AG20443 (cell line): ENCODE data around the gene PRSS21.

Experiments used
- DNase-seq: peaks from one replicate; pipeline ENCODE4 v3.0.0; 2012; ENCODE audit warnings: low spot score, mixed read lengths

PRSS21 gene

GRCh38 chr16:2806286-2806685 is 10.8 kb upstream of the PRSS21 start:
- no peak for DNase-seq

GRCh38 chr16:2808181-2808580 is 8.9 kb upstream of the PRSS21 start:
- no peak for DNase-seq

DNA sequence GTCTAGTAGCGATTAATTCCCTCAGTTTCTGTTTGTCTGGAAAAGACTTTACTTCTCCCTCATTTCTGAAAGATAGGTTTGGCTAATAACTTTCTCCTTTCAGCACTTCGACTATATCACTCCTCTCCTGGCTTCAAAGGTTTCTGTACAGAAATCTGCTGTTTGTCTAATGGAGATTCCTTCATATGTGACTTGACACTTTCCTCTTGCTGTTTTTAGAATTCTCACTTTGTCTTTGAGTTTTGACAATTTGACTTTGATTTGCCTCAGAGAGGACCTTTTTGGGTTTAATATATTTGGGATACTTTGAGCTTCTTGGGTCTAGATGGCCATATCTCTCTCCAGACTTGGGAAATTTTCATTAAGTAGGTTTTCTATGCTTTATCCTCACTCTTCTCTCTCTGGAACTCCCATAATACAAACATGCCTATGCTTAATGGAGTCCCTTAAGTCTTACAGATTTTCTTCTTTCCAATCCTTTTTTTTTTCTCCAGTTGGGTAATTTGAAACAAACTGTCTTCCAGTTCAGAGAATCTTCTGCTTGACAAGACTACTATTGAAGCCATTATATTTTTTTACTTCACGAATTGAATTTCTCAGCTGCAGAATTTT is 7.8 kb upstream of the PRSS21 start:
- DNase-seq = no peak

DNA sequence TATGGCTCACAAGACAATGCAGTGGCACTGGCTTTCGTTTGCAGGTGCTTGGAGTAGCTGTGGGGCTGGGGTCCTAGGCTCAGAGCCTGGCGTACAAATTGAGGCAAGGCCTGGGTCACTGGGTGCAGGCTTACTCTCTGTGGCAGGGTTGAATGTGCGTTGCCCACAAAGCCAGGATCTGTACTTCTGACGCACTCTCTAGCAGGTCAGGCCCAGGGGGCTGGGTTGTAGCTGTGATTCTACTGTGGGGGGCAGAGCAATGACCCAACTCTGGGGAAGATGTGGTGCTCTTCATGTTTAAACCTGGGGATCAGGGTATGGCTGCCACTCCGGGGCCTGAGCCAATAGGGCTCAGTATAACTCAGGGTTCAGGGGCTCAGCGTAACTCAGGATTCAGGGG is 6.4 kb upstream of the PRSS21 start:
- DNase-seq = no peak

- no peak for DNase-seq
These were observed 5.2 kb upstream of the PRSS21 start for GRCh38 chr16:2811703-2812471.

- no peak for DNase-seq
These were observed 3.2 kb upstream of the PRSS21 start for GRCh38 chr16:2813771-2814221.

GRCh38 chr16:2814551-2815298 is 2.3 kb upstream of the PRSS21 start:
- no peak for DNase-seq

- DNase-seq = no peak
These were observed 1.7 kb upstream of the PRSS21 start for GRCh38 chr16:2815299-2815771.

- no peak for DNase-seq
These were observed 569 bp downstream of the PRSS21 start for GRCh38 chr16:2817340-2818271.

GRCh38 chr16:2818272-2818876 is 1.3 kb downstream of the PRSS21 start:
- no peak for DNase-seq

GRCh38 chr16:2819179-2819938 is 2.3 kb downstream of the PRSS21 start:
- no peak for DNase-seq

GRCh38 chr16:2819939-2820835 is 3.1 kb downstream of the PRSS21 start:
- DNase-seq = no peak

DNA sequence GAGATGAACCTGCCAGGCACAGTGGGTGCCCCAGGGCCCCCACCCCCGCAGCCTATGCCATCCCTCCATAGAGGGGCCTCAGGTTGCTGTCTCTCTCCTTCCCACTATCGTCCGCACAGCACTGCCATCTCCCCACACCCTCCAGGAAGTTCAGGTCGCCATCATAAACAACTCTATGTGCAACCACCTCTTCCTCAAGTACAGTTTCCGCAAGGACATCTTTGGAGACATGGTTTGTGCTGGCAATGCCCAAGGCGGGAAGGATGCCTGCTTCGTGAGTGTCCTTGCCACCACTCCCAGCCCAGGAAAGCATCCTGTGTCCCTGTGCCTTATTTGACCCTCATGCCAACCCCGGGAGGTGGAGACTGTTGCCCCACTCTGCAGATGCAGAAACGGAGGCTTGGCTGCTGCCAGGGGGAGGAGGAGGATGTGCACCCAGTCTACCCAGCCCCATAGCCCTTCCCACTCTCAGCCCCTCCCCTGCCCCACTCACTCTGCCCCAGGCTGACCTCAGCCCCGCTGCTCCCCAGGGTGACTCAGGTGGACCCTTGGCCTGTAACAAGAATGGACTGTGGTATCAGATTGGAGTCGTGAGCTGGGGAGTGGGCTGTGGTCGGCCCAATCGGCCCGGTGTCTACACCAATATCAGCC is 3.9 kb downstream of the PRSS21 start:
- DNase-seq = no peak

GRCh38 chr16:2821487-2822157 is 4.6 kb downstream of the PRSS21 start:
- peak; percentile 35 for DNase-seq

DNA sequence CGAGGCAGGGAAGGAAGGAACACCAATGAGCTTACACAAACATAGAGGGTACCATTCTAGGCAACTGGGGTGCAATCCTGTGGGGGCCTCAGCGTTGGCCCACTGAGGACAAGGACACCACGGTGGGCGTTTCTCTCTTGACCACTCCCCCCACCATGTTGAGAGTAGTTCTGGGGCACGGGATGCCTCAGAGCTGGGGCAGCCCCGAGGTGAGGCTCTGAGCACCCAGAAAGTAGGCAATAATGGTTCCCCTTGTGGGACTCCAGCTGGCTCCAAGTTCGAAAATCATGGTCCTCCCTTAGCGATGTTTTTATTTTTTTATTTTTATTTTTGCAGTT is 5.1 kb downstream of the PRSS21 start:
- no peak for DNase-seq

GRCh38 chr16:2822496-2822895 is 5.5 kb downstream of the PRSS21 start:
- DNase-seq = no peak

- no peak for DNase-seq
These were observed 7.6 kb downstream of the PRSS21 start for GRCh38 chr16:2824626-2825025.

GRCh38 chr16:2825049-2825742 is 8.2 kb downstream of the PRSS21 start:
- no peak for DNase-seq
